Activated naive CD8-positive, alpha-beta T cell treated with anti-CD3 and anti-CD28 coated beads, Interleukin-2, amount 50 U/mL, for 16 hours (primary cell): ENCODE measurements around the gene SLC30A1.
"Not testable (repeated sequence)": the region's sequence is repeated elsewhere in the genome, so short reads cannot be mapped to it uniquely, and the experiment has no call there.

Experiments used
- DNase-seq: peaks from one replicate; pipeline ENCODE4 v3.0.0-alpha.2; 2020; ENCODE audit warnings: low read depth, low spot score

SLC30A1 gene, protein sequence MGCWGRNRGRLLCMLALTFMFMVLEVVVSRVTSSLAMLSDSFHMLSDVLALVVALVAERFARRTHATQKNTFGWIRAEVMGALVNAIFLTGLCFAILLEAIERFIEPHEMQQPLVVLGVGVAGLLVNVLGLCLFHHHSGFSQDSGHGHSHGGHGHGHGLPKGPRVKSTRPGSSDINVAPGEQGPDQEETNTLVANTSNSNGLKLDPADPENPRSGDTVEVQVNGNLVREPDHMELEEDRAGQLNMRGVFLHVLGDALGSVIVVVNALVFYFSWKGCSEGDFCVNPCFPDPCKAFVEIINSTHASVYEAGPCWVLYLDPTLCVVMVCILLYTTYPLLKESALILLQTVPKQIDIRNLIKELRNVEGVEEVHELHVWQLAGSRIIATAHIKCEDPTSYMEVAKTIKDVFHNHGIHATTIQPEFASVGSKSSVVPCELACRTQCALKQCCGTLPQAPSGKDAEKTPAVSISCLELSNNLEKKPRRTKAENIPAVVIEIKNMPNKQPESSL

DNA sequence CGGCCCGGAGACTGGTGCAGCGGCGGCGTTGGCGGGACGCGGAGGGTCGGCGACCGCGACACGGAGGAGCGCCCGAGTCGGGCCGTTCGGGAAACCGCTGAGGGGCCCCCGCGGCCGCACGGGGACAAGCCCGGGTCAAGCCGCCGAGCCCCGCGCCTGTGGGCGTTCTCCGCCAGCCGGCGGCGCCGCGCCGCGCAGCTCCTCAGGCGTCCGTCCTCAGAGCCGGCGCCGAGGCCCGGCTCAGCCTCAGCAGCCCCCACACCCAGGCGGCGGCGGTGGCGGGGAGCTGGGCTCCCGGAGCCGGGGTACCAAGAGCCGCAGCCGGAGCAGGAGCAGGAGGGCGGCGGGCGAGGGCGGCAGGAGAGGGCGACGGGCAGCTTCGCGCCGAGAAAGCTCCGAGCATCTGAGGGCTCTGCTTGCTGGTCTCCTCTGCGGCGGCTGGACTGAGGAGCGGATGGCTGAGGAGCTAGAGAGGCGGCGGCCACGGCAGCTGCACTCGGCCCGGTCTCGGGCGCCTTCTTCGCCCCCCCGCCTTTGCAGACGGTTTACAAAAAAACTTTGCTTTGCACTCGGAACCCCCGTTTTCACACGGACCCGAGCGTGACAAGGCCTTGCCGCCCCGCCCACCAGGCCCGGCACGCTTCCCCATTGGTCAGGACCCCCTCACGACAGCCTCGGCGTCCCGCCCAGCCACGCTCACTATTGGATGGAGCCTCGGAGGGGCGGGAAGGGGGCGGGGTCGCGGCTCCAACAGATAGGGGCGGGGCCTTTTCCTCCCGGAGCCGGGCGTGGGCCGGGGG is at the start of gene SLC30A1:
SLC30A1 (minus strand) TSS at position 522 of the 800 bp plus-strand sequence. CDS start 549 bp downstream, outside the sequence.
- DNase-seq: peak; percentile 99

DNA sequence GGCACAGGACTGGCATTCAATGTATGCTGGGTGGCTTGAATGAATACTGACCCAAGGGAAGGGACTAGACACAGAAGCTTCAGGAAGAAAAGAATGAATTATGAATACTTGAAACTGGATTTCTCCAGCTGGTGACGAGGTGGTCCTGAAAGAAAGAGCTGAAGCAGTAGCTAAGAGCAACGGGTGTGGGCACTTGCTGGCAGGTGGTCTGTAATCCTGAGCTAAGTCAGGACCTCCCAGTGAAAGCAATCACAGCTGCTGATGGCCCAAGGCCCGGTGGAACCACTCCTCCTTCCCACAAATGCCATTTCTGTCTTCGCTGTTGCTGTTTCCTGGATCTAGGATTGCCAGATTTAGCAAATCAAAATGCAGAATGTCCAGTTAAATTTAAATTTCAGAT is 49.5 kb upstream of the SLC30A1 start:
- no peak for DNase-seq

DNA sequence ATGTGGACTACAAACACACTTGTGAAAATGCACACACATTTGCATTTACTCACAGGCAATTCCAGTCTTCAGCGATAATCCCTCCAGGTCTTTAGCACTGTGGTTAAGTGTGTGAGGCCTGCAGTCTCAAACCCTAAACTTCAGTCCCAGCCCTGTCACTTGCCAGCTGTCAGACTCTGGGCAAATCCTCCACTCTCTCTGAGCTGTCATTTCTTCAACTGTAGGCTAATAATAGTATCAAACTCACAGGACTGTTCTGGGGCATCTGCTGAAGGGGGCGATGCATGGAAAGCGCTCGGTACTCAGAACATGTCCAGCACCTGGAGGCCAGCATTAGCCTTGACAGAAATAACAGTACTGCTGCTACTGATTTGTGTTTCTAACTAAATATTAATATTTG is 48.3 kb upstream of the SLC30A1 start:
- DNase-seq: no peak

DNA sequence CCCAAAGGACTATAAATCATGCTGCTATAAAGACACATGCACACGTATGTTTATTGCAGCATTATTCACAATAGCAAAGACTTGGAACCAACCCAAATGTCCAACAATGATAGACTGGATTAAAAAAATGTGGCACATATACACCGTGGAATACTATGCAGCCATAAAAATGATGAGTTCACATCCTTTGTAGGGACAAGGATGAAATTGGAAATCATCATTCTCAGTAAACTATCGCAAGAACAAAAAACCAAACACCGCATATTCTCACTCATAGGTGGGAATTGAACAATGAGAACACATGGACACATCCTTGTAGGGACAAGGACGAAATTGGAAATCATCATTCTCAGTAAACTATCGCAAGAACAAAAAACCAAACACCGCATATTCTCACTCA is 46.9 kb upstream of the SLC30A1 start:
- DNase-seq: not testable (repeated sequence)

DNA sequence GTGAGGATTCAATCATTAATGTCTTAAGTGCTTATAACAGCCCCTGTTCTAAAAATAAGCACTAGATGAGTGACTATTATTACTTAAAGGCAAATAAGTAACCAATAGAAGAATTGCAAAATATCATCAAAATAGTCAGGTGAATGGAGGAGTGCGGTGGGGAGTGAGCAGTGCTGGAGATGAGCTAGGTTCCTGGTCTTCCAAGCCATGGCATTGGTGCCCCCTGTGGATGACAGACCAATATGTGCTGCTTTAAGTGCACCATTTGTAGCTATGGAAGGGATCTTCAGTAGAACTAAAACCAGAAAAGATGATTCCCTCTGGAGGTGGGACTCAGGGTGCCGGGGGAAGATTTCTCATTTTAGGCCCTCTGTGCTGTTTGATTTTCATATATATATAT is 46.1 kb upstream of the SLC30A1 start:
- no peak for DNase-seq

DNA sequence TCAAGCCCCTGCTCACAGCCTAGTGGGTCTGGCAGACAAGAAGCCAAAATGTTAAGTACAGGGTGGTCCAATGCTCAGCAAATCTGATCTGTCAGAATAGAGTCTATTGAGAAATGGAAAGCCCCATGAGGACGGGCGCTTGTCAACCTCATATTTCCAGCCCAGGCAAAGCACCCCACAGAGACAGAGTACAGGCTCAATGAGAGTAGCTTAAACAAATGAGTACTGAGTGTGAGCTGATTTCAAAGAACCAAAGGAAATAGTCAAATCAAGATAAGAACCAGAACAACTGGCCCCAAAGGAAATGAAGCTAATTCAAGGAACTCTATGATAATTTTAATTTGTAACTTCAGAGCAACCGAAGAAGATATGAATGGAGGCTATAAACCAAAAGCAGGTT is 44.6 kb upstream of the SLC30A1 start:
- DNase-seq: no peak

DNA sequence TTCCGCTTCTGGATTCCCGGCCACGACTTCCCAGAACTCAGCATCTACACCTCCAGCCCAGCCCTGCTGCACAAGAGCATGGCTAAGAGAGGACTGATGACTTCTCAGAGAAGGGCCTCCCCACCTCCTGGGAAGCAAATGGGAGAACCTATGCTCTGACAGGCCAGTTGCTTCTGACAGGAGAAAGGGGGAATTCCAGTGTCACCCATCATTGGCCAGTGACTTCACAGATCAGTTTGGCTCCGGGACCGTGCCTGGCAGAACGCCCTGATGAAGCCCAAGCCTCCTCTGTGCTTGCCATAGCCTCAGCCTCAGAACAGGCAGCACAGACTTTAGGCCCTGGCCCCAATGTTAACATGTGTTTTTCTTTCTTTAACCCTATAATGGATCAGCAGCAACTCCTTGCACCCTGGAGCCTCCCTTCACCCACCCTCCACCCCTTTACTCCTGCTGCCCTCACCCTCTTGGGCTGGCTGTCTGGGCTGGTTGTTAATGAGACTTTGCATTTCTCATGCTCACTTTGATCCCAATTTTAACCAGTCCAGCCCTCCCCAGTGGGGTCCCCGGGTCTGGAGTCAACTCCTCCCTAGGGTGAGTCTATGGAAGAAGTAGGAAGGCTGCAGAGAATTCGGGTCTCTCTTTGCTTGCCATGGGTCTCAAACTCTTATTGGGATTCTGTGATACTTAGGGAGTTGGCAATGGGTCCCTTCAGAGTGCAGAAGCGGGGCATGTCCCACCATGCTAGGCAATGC is 42.7 kb upstream of the SLC30A1 start:
- DNase-seq: no peak

DNA sequence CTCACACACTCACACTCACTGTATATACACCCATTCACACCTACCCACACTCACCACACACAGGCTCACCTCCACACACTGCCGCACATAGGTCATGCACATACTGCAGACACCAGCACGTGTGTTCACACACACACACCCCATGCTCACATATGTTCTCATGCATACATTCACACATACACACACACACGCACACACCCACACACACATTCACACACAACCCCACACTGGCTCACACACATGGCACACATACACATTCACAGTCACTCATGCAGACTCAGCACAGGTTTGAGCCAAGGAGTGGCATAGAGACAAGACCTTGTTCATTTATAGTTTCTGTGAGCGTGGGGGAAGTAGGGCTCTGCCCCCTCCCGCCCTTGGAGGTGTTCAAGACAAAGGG is 41.1 kb upstream of the SLC30A1 start:
- DNase-seq: no peak

DNA sequence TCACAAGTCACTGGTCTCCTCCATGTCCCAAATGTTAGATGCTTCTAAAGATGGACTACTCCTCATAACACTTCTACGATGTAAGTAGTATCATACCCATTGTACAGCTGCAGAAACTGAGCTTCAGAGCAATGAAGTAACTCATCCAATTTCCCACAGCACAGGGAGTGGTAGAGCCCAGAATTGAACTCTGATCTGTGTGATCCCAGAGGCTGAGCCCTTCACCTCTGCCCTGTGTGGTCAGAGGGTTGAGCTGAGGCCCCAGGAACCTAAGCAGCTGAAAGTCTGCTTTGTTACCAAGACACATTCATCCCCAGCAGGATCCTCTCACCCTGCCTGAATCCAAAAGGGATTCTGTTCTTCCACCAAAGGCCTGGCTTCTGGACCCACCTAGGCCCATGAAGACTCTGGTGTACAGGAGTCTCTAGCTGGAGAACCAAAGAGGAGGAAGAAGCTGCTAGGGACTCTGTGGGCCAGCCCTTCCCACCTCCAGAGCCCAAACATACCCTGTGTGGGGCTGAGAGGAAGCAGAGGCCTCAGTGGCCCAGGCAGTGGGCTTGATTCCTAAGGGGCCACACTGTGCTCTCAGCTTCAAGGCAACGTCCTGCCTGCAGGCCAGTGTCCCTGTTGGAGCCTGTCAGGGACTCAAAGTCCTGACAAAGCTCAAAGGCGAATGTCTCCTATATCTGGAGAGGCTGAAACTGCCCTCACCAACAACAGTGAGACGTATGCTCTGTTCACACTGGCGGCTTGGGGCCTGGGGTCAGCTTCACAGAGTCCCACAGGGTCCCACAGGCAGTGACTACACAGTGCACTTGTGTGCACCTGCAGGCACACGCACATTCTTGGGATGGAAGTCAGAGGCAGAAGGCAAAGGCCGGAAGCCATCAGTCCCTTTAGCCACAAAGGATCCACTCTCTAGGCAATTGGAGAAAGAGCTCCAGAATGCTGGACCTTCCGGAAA is 40.4 kb upstream of the SLC30A1 start:
- no peak for DNase-seq

DNA sequence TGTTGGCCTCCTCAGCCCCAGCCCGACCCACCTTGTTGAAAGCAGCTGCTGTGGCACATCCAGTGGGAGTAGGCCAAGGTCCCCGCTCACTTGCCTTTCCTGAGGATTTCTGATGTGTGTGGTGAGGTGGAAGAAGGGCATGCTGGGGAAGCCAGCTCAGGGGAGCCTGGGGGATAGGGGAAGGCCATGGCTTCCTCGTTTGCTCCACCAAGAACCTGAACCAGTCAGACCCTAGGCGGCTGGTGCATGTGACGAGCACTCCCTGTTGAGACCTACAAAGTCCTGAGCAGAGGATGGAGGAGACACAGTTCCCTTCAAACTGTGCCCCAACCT is 38.0 kb upstream of the SLC30A1 start:
- DNase-seq: no peak

DNA sequence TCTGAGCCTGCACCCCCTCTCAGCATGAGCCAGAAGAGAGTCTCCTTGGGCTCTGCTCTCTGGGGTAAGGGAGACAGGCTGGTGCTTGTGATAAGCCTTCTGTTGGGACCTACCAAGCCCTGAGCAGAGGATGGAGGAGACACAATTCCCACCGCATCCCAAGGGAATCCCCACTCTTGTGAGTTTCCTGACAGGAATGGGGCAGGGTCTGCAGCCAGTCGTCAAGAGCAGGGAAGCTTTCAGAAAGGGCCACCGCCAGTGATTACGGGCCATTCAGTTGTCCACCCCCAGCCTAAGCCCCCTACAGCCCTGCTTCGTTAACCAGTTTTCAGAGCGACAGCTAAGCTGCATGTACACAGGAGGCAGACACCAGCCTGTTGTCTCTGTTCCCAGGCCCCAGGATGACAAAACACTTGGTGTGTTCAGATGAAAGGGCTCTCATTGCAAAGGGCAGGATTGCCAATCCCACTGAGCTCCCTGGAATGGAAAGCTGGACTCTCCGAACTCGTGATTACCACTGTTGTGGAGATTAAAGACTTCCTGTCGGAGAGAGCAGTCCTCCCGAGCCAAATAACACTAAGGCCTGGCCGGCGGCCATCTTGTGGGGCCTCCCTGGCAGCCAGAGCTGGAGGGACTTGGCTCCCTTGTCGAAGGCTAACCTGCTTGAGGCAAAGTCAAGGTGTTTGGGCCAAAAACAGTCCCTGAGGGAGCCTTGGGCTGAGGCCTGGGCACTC is 37.4 kb upstream of the SLC30A1 start:
- DNase-seq: no peak

DNA sequence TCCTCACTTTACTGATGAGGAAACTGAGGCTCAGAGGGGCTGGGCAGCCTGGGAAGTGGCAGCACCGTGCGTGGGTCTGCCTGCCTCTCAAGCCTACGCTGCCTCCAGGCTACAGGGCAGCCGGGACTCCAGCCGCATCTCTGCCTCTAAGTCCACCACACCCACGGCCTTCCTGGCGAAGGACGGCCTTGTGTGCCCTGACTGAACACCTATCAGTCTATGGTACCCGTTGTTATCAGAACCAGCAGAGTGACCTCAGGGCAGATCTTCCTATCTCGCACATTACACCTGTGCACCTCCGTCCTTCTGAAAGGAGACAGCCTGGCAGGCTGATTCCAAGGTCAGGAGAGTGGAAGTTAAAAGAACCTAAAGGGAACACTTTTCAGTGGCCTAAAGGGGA is 35.7 kb upstream of the SLC30A1 start:
- DNase-seq: no peak

DNA sequence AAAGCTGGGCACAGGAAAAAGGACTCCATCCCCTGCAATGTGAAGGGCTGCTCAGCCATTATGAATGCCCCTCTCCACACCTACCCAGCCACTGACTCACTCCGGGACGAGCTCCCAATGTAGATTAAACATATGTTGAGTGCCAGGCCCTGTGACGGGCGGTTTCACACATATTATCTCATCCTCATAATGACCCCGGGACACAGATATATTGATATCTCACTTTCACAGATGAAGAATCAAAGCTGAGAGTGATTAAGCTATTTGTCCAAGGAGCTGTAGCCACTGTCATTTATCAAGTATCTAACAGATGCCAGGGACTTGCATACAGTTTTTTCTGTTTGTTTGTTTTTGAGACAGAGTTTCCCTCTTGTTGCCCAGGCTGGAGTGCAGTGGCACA is 35.0 kb upstream of the SLC30A1 start:
- no peak for DNase-seq

DNA sequence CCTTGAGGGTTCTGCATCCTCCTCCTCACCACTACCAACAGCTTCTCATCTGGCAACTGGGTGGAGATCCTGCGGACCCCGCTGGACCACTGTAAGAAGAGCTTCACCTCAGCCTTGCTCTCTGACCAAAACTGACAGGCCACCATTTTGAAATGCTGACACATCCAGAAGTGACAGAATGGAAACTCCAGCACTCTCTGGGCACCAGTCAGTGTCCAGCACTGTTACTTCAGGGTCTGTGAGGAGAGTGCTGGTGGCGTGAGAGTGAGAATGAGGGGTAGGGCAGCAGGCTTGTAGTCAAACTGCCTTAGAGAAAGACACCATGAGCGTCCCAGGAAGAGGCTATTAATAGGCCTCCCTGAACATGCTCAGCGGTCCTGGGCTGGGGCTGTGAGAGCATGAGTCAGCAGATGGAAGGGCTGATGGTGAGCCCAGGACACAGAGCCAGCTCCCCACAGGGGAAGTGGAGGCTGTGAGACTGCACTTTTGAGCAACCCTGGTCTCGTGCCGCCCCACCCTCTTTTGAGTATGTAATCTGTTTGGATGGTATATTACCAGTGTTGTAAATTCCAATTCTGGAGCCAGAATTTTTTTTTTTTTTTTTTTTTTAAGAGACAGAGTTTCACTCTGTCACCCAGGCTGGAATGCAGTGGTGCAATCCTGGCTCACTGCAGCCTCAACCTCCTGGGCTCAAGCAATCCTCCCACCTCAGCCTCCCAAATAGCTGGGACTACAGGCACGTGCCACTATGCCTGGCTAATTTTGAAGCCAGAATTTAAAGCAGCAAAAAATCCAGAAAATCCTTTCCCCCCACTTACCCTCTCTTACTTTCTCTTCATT is 34.4 kb upstream of the SLC30A1 start:
- DNase-seq: no peak

DNA sequence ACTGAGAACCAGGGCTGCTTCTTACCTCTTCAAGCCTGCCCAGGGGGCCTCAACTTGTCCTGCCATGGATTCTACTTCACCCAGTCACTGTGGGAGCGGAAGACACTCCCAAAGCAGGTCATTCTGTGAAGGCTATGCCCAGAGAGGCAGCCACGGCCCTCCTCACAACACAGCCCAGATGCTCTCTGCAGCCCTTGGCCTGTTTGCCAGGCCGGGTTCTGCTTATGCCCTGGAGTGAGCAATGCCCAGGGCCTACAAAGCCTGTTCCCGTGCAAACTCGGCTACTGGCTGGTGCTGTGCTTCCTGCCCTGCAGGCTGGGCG is 33.8 kb upstream of the SLC30A1 start:
- no peak for DNase-seq

DNA sequence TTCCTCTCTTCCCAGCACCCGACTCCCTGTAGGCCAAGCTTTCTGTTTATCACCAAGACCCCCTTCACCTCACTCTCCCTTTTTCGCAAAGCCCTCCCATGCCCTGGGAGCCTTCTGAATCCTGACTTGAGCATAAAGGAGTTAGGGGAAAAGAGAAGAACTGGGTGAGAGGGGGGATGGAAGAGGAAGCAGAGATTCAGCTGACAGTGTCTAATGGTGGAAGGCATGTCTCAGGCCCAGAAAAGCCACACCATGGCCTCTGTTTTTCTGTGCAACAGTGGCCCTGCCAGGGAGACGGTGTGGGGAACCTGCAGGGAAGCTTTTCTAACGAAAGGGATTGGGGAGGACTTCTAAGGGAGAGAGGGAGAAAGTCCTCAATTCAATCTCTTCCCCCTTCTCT is 32.9 kb upstream of the SLC30A1 start:
- no peak for DNase-seq

DNA sequence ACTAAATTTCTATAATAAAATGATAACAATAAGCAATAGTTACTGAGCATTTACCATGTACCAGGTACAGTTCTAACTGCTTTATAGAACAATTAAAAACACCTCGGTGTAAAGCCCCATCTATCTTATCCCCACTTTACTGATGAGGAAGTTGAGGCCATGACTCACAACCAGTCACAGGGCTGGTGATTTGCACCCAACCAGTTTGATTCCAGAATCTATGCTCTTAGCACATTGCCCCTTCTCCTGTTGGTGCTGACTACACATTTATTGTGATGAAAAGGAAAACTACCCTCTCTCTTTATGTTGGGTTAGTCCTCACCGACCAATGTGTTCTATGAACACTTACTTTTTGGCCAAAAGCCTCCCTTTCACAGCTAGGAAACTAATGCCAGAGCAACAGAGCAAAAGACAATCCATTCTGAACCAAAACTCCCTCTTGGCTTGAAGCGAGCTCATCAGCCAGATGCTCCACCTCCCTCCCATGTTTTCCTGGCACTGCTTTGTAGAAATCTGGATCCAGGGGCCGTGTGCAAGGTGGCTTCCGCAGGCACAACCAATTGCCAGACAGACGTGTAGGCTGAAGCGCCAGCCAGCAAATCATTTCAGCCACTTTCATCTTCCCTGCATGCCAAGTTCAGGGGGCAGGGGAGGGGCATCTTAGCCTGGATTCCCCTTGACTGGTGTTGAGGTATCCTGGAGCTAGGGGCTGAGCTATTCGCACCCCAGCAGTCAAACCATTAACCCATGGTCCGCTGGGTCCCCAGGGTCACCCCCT is 32.0 kb upstream of the SLC30A1 start:
- no peak for DNase-seq

DNA sequence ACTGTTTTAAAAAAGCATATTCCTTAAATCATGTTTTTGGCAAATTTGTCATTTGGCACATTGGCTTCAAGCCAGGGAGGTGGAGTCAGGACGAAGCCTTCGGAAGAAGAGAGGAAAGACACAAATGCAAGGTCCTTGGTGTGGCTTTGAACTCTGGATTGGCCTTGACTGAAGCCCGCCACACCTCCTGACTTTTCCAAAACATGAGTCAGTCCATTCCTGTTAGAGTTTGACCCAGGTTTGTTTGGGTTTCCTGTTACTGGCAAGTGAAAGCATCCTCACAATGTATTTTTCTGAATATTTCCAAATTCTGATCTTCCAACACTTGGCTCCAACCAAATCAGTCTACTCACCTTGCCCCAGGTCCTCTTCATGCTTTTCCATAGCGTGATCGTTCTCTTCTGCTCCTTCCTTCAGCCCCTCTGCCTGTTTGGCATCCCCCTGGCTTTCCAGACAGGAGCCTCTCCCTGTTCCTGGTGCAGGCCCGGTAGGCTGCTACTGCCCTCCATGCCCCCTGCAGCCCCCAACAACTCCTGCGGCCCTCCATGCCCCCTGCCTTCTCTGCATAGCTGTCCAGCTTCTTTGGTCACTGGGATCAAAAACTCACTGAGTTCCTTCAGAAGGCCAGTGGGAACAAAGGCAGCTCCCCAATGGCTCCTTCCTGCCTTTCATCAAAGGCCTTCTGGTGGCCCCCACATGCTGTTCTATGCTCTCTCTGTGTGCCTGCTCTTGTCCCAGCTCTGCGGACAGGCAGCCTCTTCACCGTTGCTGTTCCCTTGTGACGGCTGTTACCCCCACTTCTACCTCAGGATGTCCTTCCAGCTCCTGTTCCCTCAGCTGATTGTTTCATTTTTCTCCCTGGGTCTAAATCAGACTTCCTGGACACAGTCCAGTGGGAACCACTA is 30.4 kb upstream of the SLC30A1 start:
- DNase-seq: no peak
